NCI-H1105 (cell line): Measurements from ENCODE around the gene C6orf89.
"Not testable (repeated sequence)": the region's sequence is repeated elsewhere in the genome, so short reads cannot be mapped to it uniquely, and the experiment has no call there.

Experiments used
- DNase-seq: peaks from one replicate; lab custom pipeline; 2025; lab: John Stamatoyannopoulos, UW

C6orf89 gene

GRCh38 chr6:36888115-36888643, 2.4 kb downstream of the C6orf89 start:
- DNase-seq = no peak

GRCh38 chr6:36888654-36889481, 3.1 kb downstream of the C6orf89 start:
- DNase-seq = no peak

GRCh38 chr6:36890112-36890663, 4.4 kb downstream of the C6orf89 start:
- DNase-seq = no peak

- DNase-seq = not testable (repeated sequence)
Observed at GRCh38 chr6:36891153-36891552, 5.4 kb downstream of the C6orf89 start.

- no peak for DNase-seq
Observed at GRCh38 chr6:36893976-36894932, 8.5 kb downstream of the C6orf89 start.

GRCh38 chr6:36897609-36898008, 11.9 kb downstream of the C6orf89 start:
- DNase-seq = no peak

- no peak for DNase-seq
Observed at GRCh38 chr6:36904114-36904513, 18.4 kb downstream of the C6orf89 start.

GRCh38 chr6:36904851-36905393, 19.2 kb downstream of the C6orf89 start:
- DNase-seq = no peak

GRCh38 chr6:36906539-36907325, 21.0 kb downstream of the C6orf89 start:
- DNase-seq = peak; percentile 87

- peak; percentile 16 for DNase-seq
Observed at GRCh38 chr6:36907781-36908180, 22.0 kb downstream of the C6orf89 start.

- no peak for DNase-seq
Observed at GRCh38 chr6:36908747-36909146, 23.0 kb downstream of the C6orf89 start.

GRCh38 chr6:36912030-36912454, 26.3 kb downstream of the C6orf89 start:
- DNase-seq = no peak

- DNase-seq = no peak
Observed at GRCh38 chr6:36912586-36912985, 26.8 kb downstream of the C6orf89 start.

GRCh38 chr6:36913082-36913481, 27.3 kb downstream of the C6orf89 start:
- DNase-seq = no peak

- no peak for DNase-seq
Observed at GRCh38 chr6:36914227-36914794, 28.6 kb downstream of the C6orf89 start.

GRCh38 chr6:36915599-36915998, 29.8 kb downstream of the C6orf89 start:
- DNase-seq = no peak

GRCh38 chr6:36916126-36916525, 30.4 kb downstream of the C6orf89 start:
- DNase-seq = no peak

- no peak for DNase-seq
Observed at GRCh38 chr6:36917541-36918193, 31.9 kb downstream of the C6orf89 start.

GRCh38 chr6:36920049-36920448, 34.3 kb downstream of the C6orf89 start:
- DNase-seq = no peak

GRCh38 chr6:36920546-36920945, 34.8 kb downstream of the C6orf89 start:
- DNase-seq = no peak
